CD14-positive monocyte (primary cell): Measurements from ENCODE around the gene FXYD2. TPM values are rescaled to one million over a fixed set of nuclear protein-coding genes. Genes with fewer than 3 reads are reported as not detected.
A peak's percentile ranks its signal among the peaks of the same experiment; 100 is the strongest.

Experiments
- DNase-seq, 3 donors: peaks; one replicate each; pipeline ENCODE4 v3.0.0-alpha.2; 2011 to 2022
- H2AFZ ChIP-seq: 2 replicates; pipeline ENCODE4 v1.6.0; 2012; ENCODE audit warnings: mild to moderate bottlenecking, low read depth, low read length, inconsistent platforms; ENCODE audit not compliant: insufficient read depth, poor library complexity, severe bottlenecking
- H3K27ac ChIP-seq, 2 donors: 1 replicate in 1 of 2; 2 replicates in 1 of 2; pipeline ENCODE4 v1.5.1; 2012 to 2013; ENCODE audit warnings: low read length in 2 of 2, control low read depth in 1 of 2, inconsistent platforms in 1 of 2, low read depth in 1 of 2, mild to moderate bottlenecking in 1 of 2
- H3K27me3 ChIP-seq, 2 donors: one replicate each; pipeline versions ENCODE4 v1.6.0 to v1.6.1; 2011 to 2013; ENCODE audit warnings: low read length in 2 of 2; ENCODE audit not compliant: control insufficient read depth in 2 of 2, insufficient read depth in 2 of 2
- H3K36me3 ChIP-seq, 2 donors: replicated peaks in 1 of 2; 1 replicate in 1 of 2; 2 replicates in 1 of 2; pipeline versions ENCODE4 v1.5.1 to v1.6.1; 2012 to 2013; ENCODE audit warnings: low read length in 2 of 2, control low read depth in 1 of 2, inconsistent platforms in 1 of 2, mild to moderate bottlenecking in 1 of 2; ENCODE audit not compliant: insufficient read depth in 2 of 2, control insufficient read depth in 1 of 2
- H3K4me1 ChIP-seq, 2 donors: 1 replicate in 1 of 2; 2 replicates in 1 of 2; pipeline versions ENCODE4 v1.5.1 to v1.6.1; 2012 to 2013; ENCODE audit warnings: low read length in 2 of 2, control low read depth in 1 of 2, inconsistent platforms in 1 of 2, mild to moderate bottlenecking in 1 of 2, moderate library complexity in 1 of 2; ENCODE audit not compliant: insufficient read depth in 2 of 2, control insufficient read depth in 1 of 2
- H3K4me2 ChIP-seq: replicated peaks from 2 replicates; pipeline ENCODE3; 2012; ENCODE audit warnings: low read length, moderate library complexity, mild to moderate bottlenecking; ENCODE audit not compliant: poor library complexity, severe bottlenecking; ENCODE audit errors: extremely low read depth
- H3K4me3 ChIP-seq, 3 experiments: fragments of 200-600 bp in 1 of 3; sonication (generic) in 1 of 3; replicated peaks in 1 of 3; 1 replicate in 2 of 3; 2 replicates in 1 of 3; pipeline ENCODE4 v1.5.1; 2011 to 2013; ENCODE audit warnings: low read length in 3 of 3, mild to moderate bottlenecking in 3 of 3, control low read depth in 2 of 3, low read depth in 2 of 3, inconsistent platforms in 1 of 3, moderate library complexity in 1 of 3
- H3K79me2 ChIP-seq: 2 replicates; pipeline ENCODE4 v1.6.0; 2012; ENCODE audit warnings: mild to moderate bottlenecking, control low read depth, inconsistent platforms, low read length, moderate library complexity; ENCODE audit not compliant: insufficient read depth
- H3K9ac ChIP-seq: 2 replicates; pipeline ENCODE4 v1.6.0; 2017; ENCODE audit warnings: low read length, mild to moderate bottlenecking; ENCODE audit not compliant: insufficient read depth, poor library complexity, severe bottlenecking
- H3K9me3 ChIP-seq, 2 donors: replicated peaks in 1 of 2; 1 replicate in 1 of 2; 2 replicates in 1 of 2; pipeline versions ENCODE4 v1.5.1 to v1.6.1; 2012 to 2013; ENCODE audit warnings: low read length in 2 of 2, control low read depth in 1 of 2; ENCODE audit not compliant: control insufficient read depth in 1 of 2, insufficient read depth in 1 of 2
- H4K20me1 ChIP-seq: 2 replicates; pipeline ENCODE4 v1.6.0; 2012; ENCODE audit warnings: mild to moderate bottlenecking, low read length, control low read depth, moderate library complexity; ENCODE audit not compliant: insufficient read depth
- H3K27ac Mint-ChIP-seq, 7 donors: one replicate each; pipeline ENCODE4 v1.8.0; 2020; ENCODE audit warnings: mild to moderate bottlenecking in 7 of 7, mixed read lengths in 7 of 7, moderate library complexity in 6 of 7, inconsistent platforms in 2 of 7
- H3K27me3 Mint-ChIP-seq, 3 donors: one replicate each; pipeline ENCODE4 v1.8.0; 2021 to 2022; ENCODE audit warnings: low read depth in 3 of 3, mild to moderate bottlenecking in 3 of 3, mixed read lengths in 3 of 3, moderate library complexity in 3 of 3, inconsistent platforms in 1 of 3
- H3K36me3 Mint-ChIP-seq, 2 donors: one replicate each; pipeline ENCODE4 v1.8.0; 2020; ENCODE audit warnings: mixed read lengths in 2 of 2, inconsistent platforms in 1 of 2, mild to moderate bottlenecking in 1 of 2
- H3K4me1 Mint-ChIP-seq: one replicate; pipeline ENCODE4 v1.8.0; 2020; ENCODE audit warnings: mild to moderate bottlenecking, mixed read lengths
- H3K4me3 Mint-ChIP-seq, 2 donors: one replicate each; pipeline ENCODE4 v1.8.0; 2020; ENCODE audit warnings: mild to moderate bottlenecking in 2 of 2, mixed read lengths in 2 of 2, moderate library complexity in 1 of 2
- H3K9me3 Mint-ChIP-seq, 7 donors: one replicate each; pipeline ENCODE4 v1.8.0; 2020 to 2022; ENCODE audit warnings: mixed read lengths in 7 of 7, mild to moderate bottlenecking in 6 of 7, moderate library complexity in 6 of 7, inconsistent platforms in 2 of 7
- WGBS: methylation state at CpG from one replicate; pipeline ENCODE4 v1.1.5; 2013; ENCODE audit warnings: missing lambda C conversion rate; ENCODE audit not compliant: insufficient coverage; 5-methylcytosine and 5-hydroxymethylcytosine counted together
- intact Hi-C, 2 donors: fragments of 100-400 bp; cut with micrococcal nuclease; formaldehyde crosslinking; loops; one replicate each; pipeline versions ENCODE4 v1.15.0 to v1.15.1; 2023
- polyA plus RNA-seq, 3 donors: library from polyadenylated mRNA; depleted of rRNA in 1 of 3; unstranded in 2 of 3; stranded (reverse) in 1 of 3; fragments of 300-500 nt in 2 of 3; fragments of >200 nt in 1 of 3; fragmentation: Illumina TruSeq in 2 of 3; gene quantifications; 1 replicate in 2 of 3; 2 replicates in 1 of 3; pipeline ENCODE4 v1.2.3, GENCODE V29; 2012 to 2021
- TF ChIP-seq, protein P1 (sequence below): fragments of 200-600 bp; IDR thresholded peaks from one replicate; pipeline ENCODE4 v1.8.0; 2022; ENCODE audit warnings: antibody characterized with exemption, mild to moderate bottlenecking

FXYD2 gene
- polyA plus RNA-seq, 3 donors, result 0.96 to 4.4 (median 2.5) TPM

GRCh38 chr11:117851106-117851505, 26.6 kb upstream of the FXYD2 start:
- H2AFZ ChIP-seq, result no peak overlapping the region
- no peak overlapping the region for H3K4me3 Mint-ChIP-seq
- H3K4me1 Mint-ChIP-seq, result peaks cover 5% of the 10 kb centered on the region
- TF ChIP-seq, protein P1, sequence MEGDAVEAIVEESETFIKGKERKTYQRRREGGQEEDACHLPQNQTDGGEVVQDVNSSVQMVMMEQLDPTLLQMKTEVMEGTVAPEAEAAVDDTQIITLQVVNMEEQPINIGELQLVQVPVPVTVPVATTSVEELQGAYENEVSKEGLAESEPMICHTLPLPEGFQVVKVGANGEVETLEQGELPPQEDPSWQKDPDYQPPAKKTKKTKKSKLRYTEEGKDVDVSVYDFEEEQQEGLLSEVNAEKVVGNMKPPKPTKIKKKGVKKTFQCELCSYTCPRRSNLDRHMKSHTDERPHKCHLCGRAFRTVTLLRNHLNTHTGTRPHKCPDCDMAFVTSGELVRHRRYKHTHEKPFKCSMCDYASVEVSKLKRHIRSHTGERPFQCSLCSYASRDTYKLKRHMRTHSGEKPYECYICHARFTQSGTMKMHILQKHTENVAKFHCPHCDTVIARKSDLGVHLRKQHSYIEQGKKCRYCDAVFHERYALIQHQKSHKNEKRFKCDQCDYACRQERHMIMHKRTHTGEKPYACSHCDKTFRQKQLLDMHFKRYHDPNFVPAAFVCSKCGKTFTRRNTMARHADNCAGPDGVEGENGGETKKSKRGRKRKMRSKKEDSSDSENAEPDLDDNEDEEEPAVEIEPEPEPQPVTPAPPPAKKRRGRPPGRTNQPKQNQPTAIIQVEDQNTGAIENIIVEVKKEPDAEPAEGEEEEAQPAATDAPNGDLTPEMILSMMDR, result no peak
- H3K79me2 ChIP-seq, result no peaks in the 10 kb centered on the region
- no peak overlapping the region for H3K4me3 ChIP-seq
- H3K4me1 ChIP-seq, result no peaks in the 10 kb centered on the region
- no peaks in the 10 kb centered on the region for H3K27me3 ChIP-seq
- H3K9me3 ChIP-seq, result peaks cover 10 to 13% of the 10 kb centered on the region in 2 donors
- H3K9me3 Mint-ChIP-seq, result peaks cover 9 to 16% (median 12%) of the 10 kb centered on the region in 7 donors
- no peak for DNase-seq
- no peak overlapping the region for H3K27ac Mint-ChIP-seq
- intact Hi-C loops, result loop anchor here (5.0 to 10.0 kb wide), 3 partner anchors 41 to 91 kb away; no protein-coding TSS in a partner anchor
- no peaks in the 10 kb centered on the region for H3K36me3 Mint-ChIP-seq
- no peak overlapping the region for H3K9ac ChIP-seq
- H3K36me3 ChIP-seq, result no peaks in the 10 kb centered on the region
- H4K20me1 ChIP-seq, result no peaks in the 10 kb centered on the region
- no peak overlapping the region for H3K27ac ChIP-seq
- peaks cover 0 to 1% (median 0%) of the 10 kb centered on the region in 3 donors for H3K27me3 Mint-ChIP-seq
- no CpG with 5 or more reads among the region's 3 CpGs for WGBS
- H3K4me2 ChIP-seq, result no peak overlapping the region

DNA sequence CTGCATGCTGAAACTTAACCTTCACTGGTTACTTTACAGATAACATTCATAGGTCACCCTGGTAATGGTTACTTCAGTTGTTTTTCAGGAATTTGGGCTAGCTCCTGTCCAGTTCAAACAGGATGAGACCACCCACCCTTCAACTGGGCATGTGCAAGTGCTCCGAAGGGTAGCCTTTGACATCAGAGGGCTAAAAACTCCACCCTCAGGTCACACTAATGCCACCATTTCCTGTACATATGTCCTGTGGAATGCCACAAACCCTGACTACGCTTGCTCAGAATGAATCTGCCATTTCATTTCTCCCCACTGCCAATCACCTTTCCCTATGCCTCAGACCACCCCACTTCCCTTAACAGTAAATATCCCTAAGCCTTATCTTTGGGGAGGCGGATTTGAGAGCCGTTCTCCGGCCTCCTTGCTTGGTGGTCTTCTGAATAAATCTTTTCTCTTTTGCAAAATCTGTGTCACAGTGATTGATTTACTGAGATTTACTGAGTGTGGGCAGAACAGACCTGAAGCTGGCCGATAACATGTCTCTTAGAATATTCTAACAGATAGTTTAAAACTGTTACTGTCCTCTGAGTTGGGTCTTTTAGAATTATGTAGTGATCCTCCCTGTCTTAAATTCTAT, 25.4 kb upstream of the FXYD2 start:
- H3K4me1 Mint-ChIP-seq, result peaks cover 5% of the 10 kb centered on the region
- H3K36me3 Mint-ChIP-seq, result no peaks in the 10 kb centered on the region
- intact Hi-C loops, result loop anchor here (2.0 to 10.0 kb wide), 4 partner anchors 42 to 92 kb away; no protein-coding TSS in a partner anchor
- no peaks in the 10 kb centered on the region for H3K36me3 ChIP-seq
- H3K27me3 ChIP-seq, result no peaks in the 10 kb centered on the region
- peaks cover 8 to 16% (median 12%) of the 10 kb centered on the region in 7 donors for H3K9me3 Mint-ChIP-seq
- no peak overlapping the region for H3K4me2 ChIP-seq
- peaks cover 10 to 13% of the 10 kb centered on the region in 2 donors for H3K9me3 ChIP-seq
- H2AFZ ChIP-seq, result peak overlapping the region; percentile 55
- no peak overlapping the region for H3K9ac ChIP-seq
- no peak overlapping the region for H3K4me3 Mint-ChIP-seq
- TF ChIP-seq, protein P1, result no peak
- WGBS, result 23% methylated on average over 2 of the region's 6 CpGs
- no peaks in the 10 kb centered on the region for H3K4me1 ChIP-seq
- H3K79me2 ChIP-seq, result no peaks in the 10 kb centered on the region
- no peak overlapping the region for H3K4me3 ChIP-seq
- peak overlapping the region in 1 of 7 donors; percentile 38 for H3K27ac Mint-ChIP-seq
- peaks cover 0 to 1% (median 0%) of the 10 kb centered on the region in 3 donors for H3K27me3 Mint-ChIP-seq
- H4K20me1 ChIP-seq, result no peaks in the 10 kb centered on the region
- no peak overlapping the region for H3K27ac ChIP-seq
- DNase-seq, result no peak
